Left cardiac atrium (tissue), 4 donors: Measurements from ENCODE around the gene CNGA2. TPM values are rescaled to one million over a fixed set of nuclear protein-coding genes. Genes with fewer than 3 reads are reported as not detected.

ENCODE experiments used
- ATAC-seq, 2 donors: fragments of 200-7000 bp; cut with Tn5 transposase; one replicate each; pipeline ENCODE4 v1.9.1; 2020; ENCODE audit warnings: mild to moderate bottlenecking in 2 of 2, moderate library complexity in 2 of 2
- DNase-seq: peaks from one replicate; pipeline ENCODE4 v3.0.0-alpha.2; 2020
- intact Hi-C, 2 donors: fragments of 100-400 bp; cut with DNase I; formaldehyde crosslinking; loops; one replicate each; pipeline versions ENCODE4 v1.14.1 to v1.15.1; 2022 to 2023
- total RNA-seq, 2 donors: library from RNA; stranded (reverse); fragmentation: NEBNext Ultra II Directional; extraction: Animal tissue kit (Norgen Biotek cat#: 25700); gene quantifications; one replicate each; pipeline ENCODE4 v1.2.1, GENCODE V29; 2021
- donor health status: DM: no; HTN: yes; CAD: no.
- donor health status: DM: no; HTN: yes; CAD: no; lungs with severe emphysema.
- donor health status: DM: yes; HTN: yes; CAD: no.
- donor health status: Dilated cardiomyopathy.

The CNGA2 gene
- total RNA-seq, 2 donors from 2014 or later, result not detected

- DNase-seq (peak; percentile 50), ATAC-seq (peak; percentile 77 to 85)
- intact Hi-C loops, result no loop called here
These were observed 54.7 kb downstream of the CNGA2 start for GRCh38 chrX:151789179-151789800.

GRCh38 chrX:151790481-151791160, 56.1 kb downstream of the CNGA2 start:
- intact Hi-C loops, result no loop called here
- DNase-seq (no peak), ATAC-seq (no peak)

GRCh38 chrX:151791961-151792360, 57.4 kb downstream of the CNGA2 start:
- intact Hi-C loops, result no loop called here
- no peak for ATAC-seq
- DNase-seq, result no peak

GRCh38 chrX:151792505-151792904, 58.0 kb downstream of the CNGA2 start:
- ATAC-seq (no peak), DNase-seq (no peak)
- intact Hi-C loops, result no loop called here

GRCh38 chrX:151793886-151794285, 59.3 kb downstream of the CNGA2 start:
- no peak for DNase-seq
- no peak for ATAC-seq
- intact Hi-C loops, result no loop called here

Other genes starting within 250 kb of the CNGA2 start
- not detected for gene PASD1, start 171.1 kb upstream of the CNGA2 start, total RNA-seq
- 1 to 10 TPM in 1 of 2 donors, under 1 TPM in 1; 0.18 to 1.1 TPM for gene PRRG3, start 39.3 kb upstream of the CNGA2 start, total RNA-seq
- not detected for gene FATE1, start 18.7 kb upstream of the CNGA2 start, total RNA-seq
- gene MAGEA4, start 178.1 kb downstream of the CNGA2 start, total RNA-seq, result not detected
- gene GABRE, start 239.9 kb downstream of the CNGA2 start, total RNA-seq, result 10 to 100 TPM; 14.7 to 20.8 TPM